ENCODE data around the gene CLEC18A.

DNA sequence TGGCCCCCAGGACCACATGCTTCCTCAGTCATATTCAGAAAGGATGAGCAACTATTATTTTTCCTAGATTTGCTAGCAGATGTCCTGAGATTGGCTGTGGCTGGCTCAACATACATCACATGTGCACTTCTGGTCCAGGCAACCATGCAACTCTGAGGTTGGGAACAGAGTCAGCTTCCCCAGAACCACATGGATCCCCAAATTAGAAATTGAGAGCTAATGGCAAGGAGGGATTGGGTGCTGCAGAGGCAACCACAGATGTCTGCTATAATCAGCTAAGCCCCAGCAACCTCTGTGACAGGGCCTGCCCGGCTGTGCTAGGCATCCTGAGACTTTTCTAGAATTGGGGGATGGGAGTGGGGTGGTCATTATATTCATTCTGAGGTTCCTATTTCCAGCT lies 33.8 kb upstream of the CLEC18A start:
- no peak for TF ChIP-seq POLR2A (IDR thresholded peaks at IDR 0.05; ENCODE audit: low read length)
- no peak for TF ChIP-seq GATA1 (IDR thresholded peaks at IDR 0.05; ENCODE audit: low read depth, low read length)
